ENCODE measurements around the gene TTC28. TPM values are rescaled to one million over a fixed set of nuclear protein-coding genes. Genes with fewer than 3 reads are reported as not detected.

TTC28 gene
- total RNA-seq, 3 donors from 2014 or later, result 0.66 to 0.90 (median 0.71) TPM

DNA sequence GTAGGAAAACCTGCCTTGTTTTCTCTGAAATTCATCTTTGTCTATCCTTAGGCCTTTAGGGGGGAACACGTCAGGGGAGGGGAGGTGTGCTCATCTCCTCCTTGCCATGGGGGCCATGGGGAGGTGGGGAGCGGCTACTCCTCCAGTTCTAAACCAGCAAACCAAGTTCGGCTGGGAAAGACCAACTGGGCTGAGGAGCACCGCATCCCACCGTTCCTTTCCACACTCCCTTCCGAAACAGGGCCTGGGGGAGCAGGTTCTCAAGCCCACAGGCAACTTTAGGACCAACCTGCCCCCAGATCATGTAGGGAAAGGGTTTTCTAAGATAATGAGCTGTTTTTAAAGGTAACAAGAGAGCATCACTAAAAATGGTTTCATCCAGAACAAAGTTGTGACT lies 683.1 kb downstream of the TTC28 start:
- Mint-ChIP-seq H3K27me3 (ENCODE audit: low read depth) (no peaks in the 10 kb centered on the region), H3K9me3 (no peaks in the 10 kb centered on the region), H3K4me1 (ENCODE audit: low read depth) (no peaks in the 10 kb centered on the region), H3K36me3 (ENCODE audit: insufficient read depth) (no peaks in the 10 kb centered on the region), H3K4me3 (no peak overlapping the region)
- DNase-seq (no peak), ATAC-seq (no peak)

GRCh38 chr22:27995801-27996528 lies 683.7 kb downstream of the TTC28 start:
- no peaks in the 10 kb centered on the region for H3K9me3 Mint-ChIP-seq
- no peaks in the 10 kb centered on the region for H3K27me3 Mint-ChIP-seq (ENCODE audit: low read depth)
- no peak for ATAC-seq
- H3K4me3 Mint-ChIP-seq, result no peak overlapping the region
- H3K4me1 Mint-ChIP-seq (ENCODE audit: low read depth), result no peaks in the 10 kb centered on the region
- DNase-seq, result no peak
- no peaks in the 10 kb centered on the region for H3K36me3 Mint-ChIP-seq (ENCODE audit: insufficient read depth)

GRCh38 chr22:27994481-27995331 lies 684.9 kb downstream of the TTC28 start:
- H3K4me1 Mint-ChIP-seq (ENCODE audit: low read depth), result no peaks in the 10 kb centered on the region
- H3K4me3 Mint-ChIP-seq, result no peak overlapping the region
- no peaks in the 10 kb centered on the region for H3K9me3 Mint-ChIP-seq
- no peaks in the 10 kb centered on the region for H3K27me3 Mint-ChIP-seq (ENCODE audit: low read depth)
- H3K36me3 Mint-ChIP-seq (ENCODE audit: insufficient read depth), result no peaks in the 10 kb centered on the region
- ATAC-seq, result no peak
- DNase-seq, result no peak

DNA sequence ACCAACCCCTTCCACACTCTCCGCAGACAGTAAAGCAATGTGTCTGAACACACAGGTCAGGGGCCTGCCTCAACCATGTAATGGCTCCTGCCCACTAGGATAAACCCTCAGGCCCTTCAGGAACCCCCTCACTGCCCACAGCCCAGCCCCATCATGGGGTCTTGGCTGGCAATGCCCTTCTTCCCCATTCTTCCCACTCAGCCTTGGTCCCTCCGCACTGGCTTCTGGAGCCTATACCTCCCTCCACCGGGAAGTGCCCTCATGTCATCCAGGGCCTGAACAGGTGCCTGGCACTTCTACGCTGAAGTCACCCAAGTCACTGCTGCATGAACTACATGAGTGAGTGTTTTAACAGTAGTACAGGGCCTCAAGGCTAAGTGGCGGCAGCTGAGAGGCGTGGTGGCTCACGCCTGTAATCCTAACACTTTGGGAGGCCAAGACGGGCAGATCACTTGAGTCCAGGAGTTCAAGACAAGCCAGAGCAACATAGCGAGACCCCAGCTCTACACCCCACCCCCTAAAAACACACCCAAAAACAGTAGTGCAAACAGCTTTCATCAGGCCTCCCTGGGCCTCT lies 685.8 kb downstream of the TTC28 start:
- H3K4me3 Mint-ChIP-seq, result no peak overlapping the region

GRCh38 chr22:27993201-27993635 lies 686.4 kb downstream of the TTC28 start:
- ATAC-seq, result no peak
- DNase-seq, result no peak
- Mint-ChIP-seq H3K9me3 (no peaks in the 10 kb centered on the region), H3K36me3 (ENCODE audit: insufficient read depth) (no peaks in the 10 kb centered on the region), H3K27me3 (ENCODE audit: low read depth) (no peaks in the 10 kb centered on the region), H3K4me1 (ENCODE audit: low read depth) (no peaks in the 10 kb centered on the region), H3K4me3 (no peak overlapping the region)

More for the DNA sequence above, 685.8 kb downstream of the TTC28 start:
- no peak for DNase-seq
- Mint-ChIP-seq H3K4me1 (ENCODE audit: low read depth) (no peaks in the 10 kb centered on the region), H3K9me3 (no peaks in the 10 kb centered on the region), H3K27me3 (ENCODE audit: low read depth) (no peaks in the 10 kb centered on the region), H3K36me3 (ENCODE audit: insufficient read depth) (no peaks in the 10 kb centered on the region)
- ATAC-seq, result no peak

DNA sequence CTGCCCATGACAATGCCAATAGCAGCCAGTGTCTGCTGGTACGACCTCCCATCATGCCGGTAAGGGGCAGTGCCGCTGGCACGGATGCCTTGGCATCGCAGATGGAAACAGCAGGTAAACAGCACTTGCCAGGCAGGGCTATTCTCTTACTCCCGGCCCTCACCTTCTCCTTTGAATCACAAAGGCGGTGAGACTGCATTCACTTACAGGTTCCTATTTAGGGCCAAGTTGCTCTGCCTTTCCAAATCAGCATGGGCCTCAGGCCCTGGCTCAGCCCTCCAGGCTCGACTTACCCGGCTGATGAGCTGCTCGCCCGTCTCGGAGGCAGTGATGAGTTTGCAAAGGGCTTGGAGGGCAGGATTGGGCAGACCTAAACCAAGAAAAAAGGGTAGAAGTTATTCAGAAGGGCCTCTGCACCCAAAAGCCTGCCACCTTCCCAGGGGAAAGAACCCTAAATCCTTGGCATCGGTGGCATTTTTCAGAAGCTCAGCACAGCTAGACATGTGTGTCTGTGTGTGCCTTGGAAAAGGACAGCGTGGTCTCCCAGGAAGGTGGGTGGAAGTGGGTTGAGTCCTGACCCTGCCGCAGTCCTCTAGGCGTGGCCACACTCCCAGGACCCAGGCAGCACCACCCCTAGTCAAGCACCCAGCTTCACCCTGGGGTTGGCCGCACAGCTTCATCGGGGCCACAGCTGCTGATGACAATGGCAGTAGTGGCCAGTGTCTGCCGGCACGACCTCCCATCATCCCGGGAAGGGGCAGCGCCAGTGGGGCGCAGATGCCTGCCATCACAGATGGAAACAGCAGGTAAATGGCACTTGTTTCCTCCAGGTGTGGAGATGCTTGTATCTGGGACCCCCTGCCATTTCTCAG lies 687.1 kb downstream of the TTC28 start:
- no peaks in the 10 kb centered on the region for H3K4me1 Mint-ChIP-seq (ENCODE audit: low read depth)
- DNase-seq, result no peak
- ATAC-seq, result no peak
- H3K27me3 Mint-ChIP-seq (ENCODE audit: low read depth), result no peaks in the 10 kb centered on the region
- no peak overlapping the region for H3K4me3 Mint-ChIP-seq
- H3K36me3 Mint-ChIP-seq (ENCODE audit: insufficient read depth), result no peaks in the 10 kb centered on the region
- H3K9me3 Mint-ChIP-seq, result no peaks in the 10 kb centered on the region

DNA sequence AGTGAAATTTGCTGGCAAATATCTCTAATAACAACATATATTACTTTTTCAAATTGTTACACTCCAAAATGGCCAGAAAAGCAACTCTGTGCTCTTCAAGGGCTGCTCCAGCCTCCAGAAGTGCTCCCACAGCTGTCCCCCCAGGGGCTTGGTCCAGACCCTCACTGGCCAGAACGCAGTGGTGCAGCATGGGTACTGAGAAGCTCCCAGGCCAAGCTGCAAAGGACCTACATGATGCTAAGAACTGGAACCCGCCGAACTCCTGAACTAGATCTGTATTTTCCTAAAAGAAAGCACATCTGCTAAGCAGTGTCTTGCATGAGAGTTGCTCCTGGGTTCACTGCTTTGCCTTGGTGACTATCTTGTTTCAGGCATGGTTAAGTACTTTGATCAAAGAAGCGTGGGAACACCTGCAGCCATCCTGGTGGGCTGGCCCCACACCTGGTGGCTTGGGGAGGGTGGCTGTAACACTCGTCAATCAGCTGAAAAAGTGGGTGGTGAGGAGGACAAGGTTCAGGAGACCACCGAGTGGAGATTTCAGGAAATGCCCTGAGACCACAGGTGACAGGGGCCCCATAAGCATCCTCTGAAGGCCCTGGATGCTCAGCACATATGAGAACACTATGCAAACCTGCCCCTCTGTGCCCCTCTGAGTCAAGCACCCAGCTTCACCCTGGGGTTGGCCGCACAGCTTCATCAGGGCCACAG lies 687.9 kb downstream of the TTC28 start:
- no peaks in the 10 kb centered on the region for H3K27me3 Mint-ChIP-seq (ENCODE audit: low read depth)
- no peak overlapping the region for H3K4me3 Mint-ChIP-seq
- H3K4me1 Mint-ChIP-seq (ENCODE audit: low read depth), result no peaks in the 10 kb centered on the region
- DNase-seq, result no peak
- ATAC-seq, result no peak
- H3K36me3 Mint-ChIP-seq (ENCODE audit: insufficient read depth), result no peaks in the 10 kb centered on the region
- no peaks in the 10 kb centered on the region for H3K9me3 Mint-ChIP-seq

GRCh38 chr22:27990879-27991278 lies 688.8 kb downstream of the TTC28 start:
- Mint-ChIP-seq H3K27me3 (ENCODE audit: low read depth) (no peaks in the 10 kb centered on the region), H3K36me3 (ENCODE audit: insufficient read depth) (no peaks in the 10 kb centered on the region), H3K4me1 (ENCODE audit: low read depth) (no peaks in the 10 kb centered on the region), H3K9me3 (no peaks in the 10 kb centered on the region), H3K4me3 (no peak overlapping the region)
- ATAC-seq (no peak), DNase-seq (no peak)

GRCh38 chr22:27990451-27990840 lies 689.2 kb downstream of the TTC28 start:
- Mint-ChIP-seq H3K36me3 (ENCODE audit: insufficient read depth) (no peaks in the 10 kb centered on the region), H3K27me3 (ENCODE audit: low read depth) (no peaks in the 10 kb centered on the region), H3K4me1 (ENCODE audit: low read depth) (no peaks in the 10 kb centered on the region), H3K9me3 (no peaks in the 10 kb centered on the region), H3K4me3 (no peak overlapping the region)
- no peak for ATAC-seq
- DNase-seq, result no peak

GRCh38 chr22:27989758-27990450 lies 689.7 kb downstream of the TTC28 start:
- Mint-ChIP-seq H3K36me3 (ENCODE audit: insufficient read depth) (no peaks in the 10 kb centered on the region), H3K9me3 (no peaks in the 10 kb centered on the region), H3K4me1 (ENCODE audit: low read depth) (no peaks in the 10 kb centered on the region), H3K4me3 (no peak overlapping the region), H3K27me3 (ENCODE audit: low read depth) (no peaks in the 10 kb centered on the region)
- ATAC-seq (no peak), DNase-seq (no peak)

DNA sequence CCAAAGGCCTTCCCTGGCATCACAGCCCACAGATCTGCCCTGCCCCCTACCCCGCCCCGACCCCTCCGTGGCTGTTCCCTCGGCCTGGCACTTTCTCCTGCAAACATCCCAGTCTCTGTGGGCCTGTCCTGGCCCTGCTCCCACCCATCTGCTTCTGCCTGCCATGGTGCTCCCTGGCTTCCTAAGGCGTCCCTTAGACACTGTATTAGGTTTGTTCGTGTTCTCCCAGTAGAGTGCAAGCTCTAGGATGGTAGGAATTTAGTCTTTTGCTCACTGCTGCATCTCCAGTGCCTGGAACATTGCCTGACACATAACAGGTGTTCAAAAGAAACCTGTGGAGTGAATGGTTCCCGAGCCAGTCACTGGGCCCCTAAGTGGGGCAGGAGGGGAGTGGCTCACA lies 690.9 kb downstream of the TTC28 start:
- Mint-ChIP-seq H3K4me1 (ENCODE audit: low read depth) (no peaks in the 10 kb centered on the region), H3K27me3 (ENCODE audit: low read depth) (no peaks in the 10 kb centered on the region), H3K36me3 (ENCODE audit: insufficient read depth) (no peaks in the 10 kb centered on the region), H3K9me3 (no peaks in the 10 kb centered on the region), H3K4me3 (no peak overlapping the region)
- no peak for ATAC-seq
- no peak for DNase-seq

DNA sequence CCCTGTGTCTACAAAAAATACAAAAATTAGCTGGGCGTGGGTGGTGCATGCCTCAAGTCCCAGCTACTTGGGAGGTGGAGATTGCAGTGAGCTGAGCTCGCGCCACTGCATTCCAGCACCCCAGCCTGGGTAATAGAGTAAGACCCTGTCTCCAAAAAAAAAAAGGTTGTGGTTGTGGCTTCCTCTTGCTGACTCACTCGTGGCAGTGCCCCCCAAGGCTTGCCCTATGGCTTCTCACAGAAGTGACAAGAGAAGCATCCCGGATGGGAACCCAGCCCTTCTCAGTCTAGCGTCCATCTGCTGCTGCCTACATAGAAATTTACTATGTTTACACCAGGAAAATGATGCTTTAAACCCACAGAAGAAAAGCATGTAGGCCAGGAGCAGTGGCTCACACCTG lies 692.1 kb downstream of the TTC28 start:
- H3K36me3 Mint-ChIP-seq (ENCODE audit: insufficient read depth), result peaks cover 3% of the 10 kb centered on the region
- no peaks in the 10 kb centered on the region for H3K27me3 Mint-ChIP-seq (ENCODE audit: low read depth)
- no peaks in the 10 kb centered on the region for H3K9me3 Mint-ChIP-seq
- H3K4me1 Mint-ChIP-seq (ENCODE audit: low read depth), result no peaks in the 10 kb centered on the region
- ATAC-seq (no peak), DNase-seq (no peak)
- H3K4me3 Mint-ChIP-seq, result no peak overlapping the region

DNA sequence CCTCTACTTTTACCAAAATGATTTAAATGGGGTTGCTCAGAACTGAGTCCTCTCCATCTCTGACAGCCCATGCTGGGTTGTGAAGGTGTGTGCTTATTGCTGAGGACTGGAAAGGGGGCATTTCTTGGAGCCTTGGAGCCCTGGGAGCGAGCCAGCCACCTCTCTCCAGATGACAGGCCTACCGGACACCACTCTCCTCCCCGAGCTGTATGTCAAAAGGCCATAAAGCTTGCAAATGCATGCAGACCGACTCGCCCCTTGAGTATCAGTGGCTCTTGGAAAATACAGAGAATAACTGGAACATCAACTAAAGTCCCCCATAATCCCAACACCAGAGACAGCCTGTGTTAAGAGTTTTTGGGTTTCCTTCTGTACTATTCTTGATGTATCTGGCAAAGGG lies 692.7 kb downstream of the TTC28 start:
- no peak overlapping the region for H3K4me3 Mint-ChIP-seq
- ATAC-seq (no peak), DNase-seq (no peak)
- no peaks in the 10 kb centered on the region for H3K27me3 Mint-ChIP-seq (ENCODE audit: low read depth)
- H3K9me3 Mint-ChIP-seq, result no peaks in the 10 kb centered on the region
- peaks cover 3% of the 10 kb centered on the region for H3K36me3 Mint-ChIP-seq (ENCODE audit: insufficient read depth)
- no peaks in the 10 kb centered on the region for H3K4me1 Mint-ChIP-seq (ENCODE audit: low read depth)

Measured in activated T-cell treated with anti-CD3 and anti-CD28 coated beads, Interleukin-2, amount 50 U/mL, for 4 hours (primary cell).